GM12892 (cell line): ENCODE data around the gene CLEC18A.

Experiments
- DNase-seq: peaks from one replicate; pipeline ENCODE4 v3.0.0; 2011; ENCODE audit not compliant: insufficient read length
- FAIRE-seq: peaks from 2 replicates; lab custom pipeline; 2011; peaks lifted over from hg19 to GRCh38; lab: Jason Lieb, UNC
- POLR2A ChIP-seq: IDR thresholded peaks from 2 replicates; pipeline ENCODE4 v1.6.1; 2011; ENCODE audit warnings: low read depth, low read length, control low read depth
- POLR2AphosphoS5 ChIP-seq: IDR thresholded peaks from 2 replicates; pipeline ENCODE4 v1.6.1; 2011; ENCODE audit warnings: low read depth, low read length, control low read depth
- TAF1 ChIP-seq: IDR thresholded peaks from 2 replicates; pipeline ENCODE4 v1.6.1; 2011; ENCODE audit warnings: low read depth, mild to moderate bottlenecking, control low read depth, low read length, borderline replicate concordance

Gene CLEC18A

GRCh38 chr16:69932691-69933392, 18.3 kb upstream of the CLEC18A start:
- FAIRE-seq (no peak), DNase-seq (no peak)
- no peak for TF ChIP-seq POLR2AphosphoS5
- no peak for TF ChIP-seq TAF1
- no peak for TF ChIP-seq POLR2A

- TF ChIP-seq POLR2A (no peak), POLR2AphosphoS5 (no peak)
- no peak for DNase-seq
- no peak for FAIRE-seq
Observed at GRCh38 chr16:69934044-69934443, 17.1 kb upstream of the CLEC18A start.

- FAIRE-seq: no peak
- TF ChIP-seq TAF1: no peak
- TF ChIP-seq POLR2AphosphoS5: no peak
- no peak for TF ChIP-seq POLR2A
Observed at GRCh38 chr16:69934751-69935150, 16.4 kb upstream of the CLEC18A start.

GRCh38 chr16:69935278-69935711, 15.8 kb upstream of the CLEC18A start:
- no peak for FAIRE-seq
- DNase-seq: no peak
- TF ChIP-seq POLR2A (no peak), TAF1 (no peak)

More at GRCh38 chr16:69934751-69935150, 16.4 kb upstream of the CLEC18A start:
- DNase-seq: no peak

GRCh38 chr16:69935740-69936139, 15.4 kb upstream of the CLEC18A start:
- DNase-seq: no peak
- no peak for TF ChIP-seq TAF1
- no peak for TF ChIP-seq POLR2AphosphoS5
- no peak for TF ChIP-seq POLR2A
- FAIRE-seq: no peak

- no peak for TF ChIP-seq POLR2AphosphoS5
- no peak for TF ChIP-seq TAF1
- no peak for TF ChIP-seq POLR2A
- DNase-seq (no peak), FAIRE-seq (no peak)
Observed at GRCh38 chr16:69936252-69936651, 14.9 kb upstream of the CLEC18A start.

GRCh38 chr16:69936751-69937211, 14.4 kb upstream of the CLEC18A start:
- DNase-seq (no peak), FAIRE-seq (no peak)
- TF ChIP-seq TAF1 (no peak), POLR2A (no peak), POLR2AphosphoS5 (no peak)

GRCh38 chr16:69937465-69937951, 13.6 kb upstream of the CLEC18A start:
- DNase-seq: no peak
- FAIRE-seq: no peak
- no peak for TF ChIP-seq POLR2A
- TF ChIP-seq TAF1: no peak
- TF ChIP-seq POLR2AphosphoS5: no peak

- no peak for DNase-seq
- TF ChIP-seq TAF1 (no peak), POLR2AphosphoS5 (no peak), POLR2A (no peak)
- no peak for FAIRE-seq
Observed at GRCh38 chr16:69938981-69939820, 11.9 kb upstream of the CLEC18A start.

- DNase-seq (no peak), FAIRE-seq (no peak)
- TF ChIP-seq POLR2A: no peak
- no peak for TF ChIP-seq TAF1
- no peak for TF ChIP-seq POLR2AphosphoS5
Observed at GRCh38 chr16:69939821-69940585, 11.1 kb upstream of the CLEC18A start.

GRCh38 chr16:69940676-69941075, 10.5 kb upstream of the CLEC18A start:
- TF ChIP-seq TAF1: no peak
- TF ChIP-seq POLR2A: no peak
- no peak for TF ChIP-seq POLR2AphosphoS5
- FAIRE-seq (no peak), DNase-seq (no peak)
